Measurements from ENCODE around the gene TRPM1.

Gene TRPM1

DNA sequence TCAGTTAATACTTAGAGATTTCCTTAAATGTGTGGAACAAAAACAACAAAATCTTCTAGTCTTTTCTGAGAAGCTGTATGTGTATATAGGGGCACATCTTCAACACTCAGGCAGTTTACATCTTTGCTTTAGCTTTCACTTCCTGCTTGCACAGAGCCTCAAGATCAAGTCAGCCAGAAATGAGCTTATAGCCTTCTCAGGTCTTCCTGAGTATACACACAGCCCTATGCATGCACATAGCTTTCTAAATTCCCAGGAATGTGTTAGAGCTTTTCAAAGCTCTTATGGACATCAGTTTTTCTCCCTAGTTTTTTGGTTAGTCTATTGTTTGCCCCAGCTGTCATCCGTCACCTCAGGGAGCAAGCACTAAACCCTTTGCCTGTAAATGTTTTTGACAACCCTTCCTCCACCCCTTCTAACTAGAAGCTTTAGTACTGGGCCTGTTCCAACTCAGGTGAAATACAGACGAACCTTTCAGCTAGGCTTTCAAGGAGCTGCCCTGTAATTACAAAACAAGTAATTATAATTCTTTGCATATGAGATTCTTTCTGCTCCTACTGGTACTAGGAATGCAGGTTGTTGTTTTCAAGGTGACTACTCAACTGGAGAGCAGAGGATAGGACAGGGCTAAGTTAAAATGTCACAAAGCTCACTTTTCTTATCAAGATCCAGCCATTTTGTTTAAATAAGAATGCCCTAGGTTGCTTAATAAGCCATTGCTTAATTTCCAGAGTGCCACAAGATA is 87.5 kb downstream of the TRPM1 start:
- DNase-seq: no peak

- DNase-seq: no peak
These were observed 89.1 kb downstream of the TRPM1 start for GRCh38 chr15:31012455-31012854.

DNA sequence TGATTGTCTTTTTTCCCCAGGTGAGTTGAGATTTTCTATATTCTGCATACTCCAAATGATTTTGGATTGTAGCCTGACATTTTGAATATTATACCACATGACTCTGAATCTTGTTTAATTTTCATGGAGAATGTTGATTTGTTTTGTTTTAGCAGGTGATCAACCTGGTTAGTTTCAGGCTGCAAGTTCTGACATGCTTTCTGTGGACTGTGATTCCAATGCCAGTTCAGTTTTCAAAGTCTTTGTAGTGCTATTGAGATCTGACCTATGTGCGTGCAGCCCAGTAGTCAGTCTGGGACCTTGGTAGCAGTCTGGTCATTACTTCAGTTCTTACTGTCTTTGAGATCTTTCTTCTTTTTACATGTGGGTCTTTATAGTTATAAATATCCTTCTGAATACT is 91.5 kb downstream of the TRPM1 start:
- no peak for DNase-seq

DNA sequence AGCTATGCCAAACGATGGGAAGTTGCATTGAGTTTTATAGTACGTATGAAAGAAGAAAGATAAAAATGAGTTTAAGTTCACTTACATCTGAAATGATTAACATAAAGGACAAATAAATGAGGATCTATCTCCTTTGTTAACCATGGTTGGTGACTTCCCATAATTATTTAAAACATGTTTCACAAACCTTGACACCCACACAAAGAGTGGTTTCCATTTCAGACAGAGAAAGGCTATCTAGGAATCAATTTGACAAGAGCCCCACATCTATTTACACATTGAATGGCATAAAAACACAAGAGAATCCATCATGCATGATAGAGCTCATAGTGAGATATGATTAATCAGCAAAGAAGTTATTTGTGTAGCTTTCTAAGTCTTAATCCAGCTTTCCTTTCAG is 95.9 kb downstream of the TRPM1 start:
- DNase-seq: no peak

- no peak for DNase-seq
These were observed 97.2 kb downstream of the TRPM1 start for GRCh38 chr15:31004220-31004733.

- no peak for DNase-seq
These were observed 99.8 kb downstream of the TRPM1 start for GRCh38 chr15:31001702-31002101.

DNA sequence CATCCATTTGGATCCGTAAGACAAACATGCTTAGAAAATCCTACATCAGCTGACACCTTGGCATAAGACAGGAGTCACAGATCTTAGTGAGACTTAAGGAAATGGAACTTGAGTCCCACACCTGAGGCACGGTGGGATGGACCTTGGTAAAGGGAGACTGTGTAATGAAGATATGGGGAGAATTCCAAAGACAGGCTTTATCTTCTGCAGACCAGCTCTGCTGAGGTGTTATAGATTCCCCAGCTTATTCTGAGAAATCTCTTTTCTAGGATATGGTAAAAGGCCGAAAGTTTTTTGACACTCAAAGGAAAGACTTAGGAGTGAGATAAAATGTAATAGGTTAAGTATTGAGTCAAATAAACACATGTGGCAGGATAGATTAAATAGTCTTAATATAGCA is 101.8 kb downstream of the TRPM1 start:
- no peak for DNase-seq

DNA sequence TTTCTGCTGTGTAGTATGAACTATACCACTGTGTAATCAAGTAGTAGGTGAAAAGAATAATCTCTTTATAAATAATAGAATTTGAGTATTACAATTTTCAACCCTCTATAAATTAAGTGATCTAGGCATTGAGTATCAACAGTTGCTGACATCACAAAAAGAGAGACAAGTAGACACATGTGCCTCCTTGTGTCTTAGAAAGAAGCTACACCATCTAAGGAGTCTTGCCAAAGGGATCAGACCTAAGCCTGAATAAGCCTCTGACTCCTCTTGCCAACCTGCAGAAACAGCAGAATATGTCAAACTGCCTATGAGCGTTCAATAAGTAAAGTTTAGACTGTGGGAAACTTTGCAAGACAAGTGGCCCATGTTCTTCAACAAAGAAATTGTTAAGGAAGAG is 104.3 kb downstream of the TRPM1 start:
- DNase-seq: no peak

DNA sequence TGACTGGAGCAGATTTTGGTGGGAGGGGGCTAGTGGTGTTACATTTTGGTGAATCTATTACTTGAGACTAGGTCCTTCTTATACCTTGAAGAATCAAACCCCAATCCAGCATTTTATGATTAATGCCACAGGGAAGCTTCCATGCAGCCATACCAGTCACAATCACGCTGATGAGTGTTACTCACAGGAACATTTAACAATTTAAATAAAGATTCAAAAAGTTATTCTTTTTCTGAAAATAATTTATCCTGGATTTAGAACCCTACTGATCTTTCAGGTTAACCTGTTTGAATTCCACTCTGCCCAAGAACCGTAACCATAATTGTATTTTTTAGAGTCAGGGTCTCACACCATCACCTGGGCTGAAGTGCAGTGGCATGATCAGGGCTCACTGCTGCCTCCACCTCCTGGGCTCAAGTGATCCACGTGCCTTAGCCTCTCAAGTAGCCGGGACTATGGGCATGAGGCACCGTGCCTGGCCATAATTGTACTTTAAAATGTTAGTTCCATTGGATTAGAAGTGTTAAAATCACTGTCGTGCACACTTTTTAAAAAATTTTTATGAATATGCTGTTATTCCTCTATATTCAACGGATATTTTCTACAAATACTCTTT is 109.2 kb downstream of the TRPM1 start:
- no peak for DNase-seq

DNA sequence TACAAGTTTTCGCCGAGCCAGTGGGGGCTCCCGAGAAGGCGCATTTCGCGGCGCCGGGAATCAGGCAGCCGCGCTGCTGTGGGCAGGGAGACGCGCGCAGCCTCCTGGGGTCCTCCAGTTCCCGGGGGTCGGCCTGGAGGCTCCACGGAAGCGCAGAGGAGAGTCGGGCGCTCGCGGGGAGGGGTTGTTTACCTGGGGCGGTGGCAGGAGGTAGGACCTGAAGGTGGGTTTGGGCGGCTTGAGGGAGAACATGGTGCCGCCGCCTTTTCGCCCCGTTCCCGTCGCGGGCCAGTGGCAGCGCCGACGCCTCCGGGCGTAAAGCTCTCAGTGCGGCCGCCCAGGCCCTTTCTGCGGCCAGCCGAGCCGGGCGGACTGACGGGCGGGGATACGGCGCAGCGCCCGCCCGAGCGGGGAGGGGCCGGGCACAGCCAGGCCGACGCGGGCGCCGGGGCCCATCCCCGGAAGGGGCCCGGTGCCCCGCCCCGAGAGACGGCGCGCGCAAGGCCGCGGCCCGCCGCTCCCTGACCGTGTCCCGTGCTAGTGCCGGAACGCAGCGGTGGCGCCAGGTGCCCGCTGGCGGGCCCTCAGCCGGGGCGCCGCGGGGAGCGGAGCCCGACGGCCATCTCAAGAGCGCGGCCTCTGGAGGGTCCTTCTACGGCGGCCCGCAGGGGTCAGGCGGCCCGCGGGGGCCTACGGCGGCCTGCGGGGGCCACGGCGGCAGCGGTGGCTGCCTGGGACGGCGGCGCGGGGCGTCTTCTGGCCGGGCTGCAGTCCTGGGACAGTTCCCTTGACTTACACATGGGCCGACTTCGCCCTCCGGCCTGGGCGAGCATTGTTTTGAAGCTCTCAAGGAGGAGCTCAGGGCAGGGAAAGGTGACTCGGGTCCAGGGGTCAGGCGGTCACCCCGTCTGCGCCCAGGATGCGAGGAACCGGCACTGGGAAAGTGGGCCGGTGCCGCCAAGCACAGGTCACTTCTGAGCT is 110.0 kb downstream of the TRPM1 start, which contains the start of gene MTMR10:
TSS of gene MTMR10 (minus strand) at position 374 of the 981 bp plus-strand sequence. CDS start at position 252, 122 bp downstream.
- peak; percentile 56 to 73 (median 57) for DNase-seq

DNA sequence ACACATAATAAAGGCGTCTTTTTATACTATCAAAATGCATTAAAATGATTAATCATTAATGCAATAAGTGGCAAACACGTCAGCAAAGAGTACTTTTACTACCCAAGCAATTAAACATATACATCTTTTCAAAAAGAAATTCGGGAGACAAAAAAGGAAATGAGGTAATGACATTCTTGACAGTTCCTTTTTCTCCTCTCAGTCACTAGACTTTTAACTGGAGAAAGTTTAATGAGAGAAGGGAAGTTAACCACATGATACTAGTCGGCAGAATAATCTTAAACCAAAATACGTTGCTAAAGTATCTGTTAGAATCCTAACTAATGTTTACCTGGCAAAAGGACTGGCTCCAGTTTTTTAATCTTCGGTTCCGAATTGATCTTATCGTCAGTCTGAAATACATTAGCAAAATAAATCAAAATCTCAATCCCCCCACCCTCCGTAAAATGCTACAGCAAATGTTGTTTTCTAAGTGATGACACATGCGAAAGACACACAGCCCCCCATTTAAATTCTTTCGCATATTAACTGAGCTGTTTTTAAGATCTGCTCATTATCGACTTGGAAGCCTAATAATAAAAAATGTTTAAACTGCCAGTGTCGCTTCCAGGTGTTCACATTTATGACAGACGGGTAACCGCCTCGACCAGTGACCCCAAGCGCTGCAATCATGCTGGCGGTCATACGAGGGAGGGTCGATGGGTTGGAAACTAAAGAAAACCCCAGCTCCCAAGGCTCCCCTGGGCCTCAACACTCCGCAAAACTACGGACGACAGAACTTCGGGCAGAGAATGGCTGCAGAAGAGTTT is 110.9 kb downstream of the TRPM1 start:
- DNase-seq: no peak

GRCh38 chr15:30990036-30990435 is 111.5 kb downstream of the TRPM1 start:
- DNase-seq: no peak

- no peak for DNase-seq
These were observed 116.4 kb downstream of the TRPM1 start for GRCh38 chr15:30985081-30985531.

GRCh38 chr15:30984542-30984941 is 117.0 kb downstream of the TRPM1 start:
- no peak for DNase-seq

GRCh38 chr15:30984118-30984517 is 117.4 kb downstream of the TRPM1 start:
- DNase-seq: no peak

GRCh38 chr15:30979457-30979856 is 122.1 kb downstream of the TRPM1 start:
- DNase-seq: no peak

DNA sequence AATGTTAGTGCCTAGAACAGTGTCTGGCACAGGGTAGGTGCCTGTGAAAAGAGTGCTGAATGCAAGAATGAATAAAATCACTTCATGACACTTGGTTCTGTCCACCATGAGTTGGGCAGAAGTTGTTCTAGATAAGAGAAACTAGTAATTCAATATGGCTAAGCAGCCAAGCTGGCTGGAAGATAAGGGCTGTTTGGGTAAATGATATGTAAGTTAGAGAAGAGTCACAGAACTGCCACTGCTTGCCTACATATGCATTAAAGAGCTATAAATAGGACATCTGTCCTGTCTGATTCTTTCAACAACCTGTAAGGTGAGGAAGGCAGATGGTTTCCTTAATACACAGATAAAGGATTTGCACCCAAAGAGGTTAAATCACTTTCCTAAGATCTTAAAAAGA is 123.2 kb downstream of the TRPM1 start:
- no peak for DNase-seq

DNA sequence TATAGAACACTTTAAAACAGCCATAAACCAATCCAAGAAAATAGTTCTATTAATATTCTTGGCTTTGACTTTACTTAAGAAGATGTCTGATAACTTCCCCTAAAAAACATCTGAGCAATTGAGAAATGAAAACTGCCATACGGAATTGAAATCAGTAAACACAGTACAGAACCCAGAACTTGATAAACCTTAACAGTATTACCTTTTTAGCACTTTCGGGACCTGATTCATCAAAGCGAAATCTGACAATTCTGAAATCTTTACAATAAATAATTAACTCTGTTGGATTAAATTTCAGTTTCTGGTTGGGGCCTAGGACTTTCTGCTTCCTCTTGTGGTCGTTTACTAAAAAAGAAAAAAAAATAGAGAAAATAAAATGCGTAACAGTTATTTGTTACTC is 127.4 kb downstream of the TRPM1 start:
- DNase-seq: no peak

DNA sequence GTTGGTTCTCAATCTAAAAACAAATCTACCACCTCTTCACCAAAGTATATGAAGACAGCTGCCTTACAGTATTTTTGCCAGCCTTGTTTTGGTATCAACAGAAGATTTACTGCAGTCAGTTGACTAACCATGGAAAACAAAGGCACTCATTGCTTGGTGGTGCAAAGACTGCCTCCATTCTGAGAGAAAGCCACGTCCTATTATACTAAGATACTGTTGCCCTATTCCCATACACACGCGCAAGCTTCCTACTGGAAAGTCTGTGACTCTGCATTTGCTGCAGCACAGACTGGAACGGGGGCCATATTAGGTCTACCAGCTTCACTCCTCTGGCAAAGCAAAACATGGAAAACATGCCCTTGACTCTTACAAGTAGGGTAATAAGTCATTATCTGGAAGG is 128.1 kb downstream of the TRPM1 start:
- DNase-seq: no peak

DNA sequence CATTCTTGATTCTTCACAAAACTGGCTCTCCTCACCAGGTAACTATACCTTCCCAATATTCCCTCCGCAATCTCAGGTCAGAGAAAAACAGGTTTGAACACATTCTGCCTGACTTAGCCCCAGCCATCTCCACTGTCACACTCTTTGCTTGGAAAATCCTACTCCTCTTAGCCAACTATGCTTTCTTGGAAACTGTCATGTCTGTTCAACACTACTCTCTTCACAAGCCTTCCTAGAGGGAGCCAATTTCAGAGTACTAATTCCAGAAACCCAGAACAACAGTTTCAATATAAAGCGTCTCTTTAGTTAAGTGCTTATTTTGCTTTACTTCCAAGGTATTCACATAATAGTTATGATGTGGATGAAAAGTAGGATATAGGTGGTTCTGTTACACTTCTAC is 131.8 kb downstream of the TRPM1 start:
- no peak for DNase-seq

GRCh38 chr15:30963681-30964080 is 137.8 kb downstream of the TRPM1 start:
- no peak for DNase-seq

DNA sequence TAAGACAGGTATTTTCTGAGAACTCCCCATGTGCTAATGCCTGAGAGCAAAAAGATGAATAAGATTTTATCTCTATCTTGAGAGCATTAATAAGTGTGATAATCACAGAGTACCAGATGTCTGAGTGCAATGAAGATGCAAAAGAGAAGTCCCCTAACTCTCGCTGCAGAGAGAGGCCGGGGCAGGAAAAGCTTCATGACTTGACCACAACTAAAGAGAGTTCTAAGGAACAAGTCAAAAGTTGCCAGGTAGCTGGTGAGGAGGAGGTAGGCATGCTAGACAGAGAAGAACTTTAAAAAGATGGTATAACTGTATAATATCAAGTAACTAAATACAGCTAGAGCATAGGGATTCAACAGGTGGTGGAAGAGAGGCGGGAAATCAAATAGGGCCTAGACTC is 138.9 kb downstream of the TRPM1 start:
- no peak for DNase-seq
